AG09309 (cell line): ENCODE measurements around the gene OTOP1.
"Not testable (repeated sequence)": the region's sequence is repeated elsewhere in the genome, so short reads cannot be mapped to it uniquely, and the experiment has no call there.

ENCODE experiments used
- DNase-seq: peaks from one replicate; pipeline ENCODE4 v3.0.0-alpha.2; 2010; ENCODE audit warnings: low read depth
- H3K4me3 ChIP-seq: 2 replicates; pipeline ENCODE4 v1.5.1; 2011; ENCODE audit warnings: mild to moderate bottlenecking, low read depth, low read length, moderate library complexity; ENCODE audit not compliant: control insufficient read depth
- TF ChIP-seq, protein P1 (sequence below): IDR thresholded peaks from 2 replicates; pipeline ENCODE4 v1.5.1; 2011; ENCODE audit warnings: mild to moderate bottlenecking, low read depth, low read length, inconsistent platforms; ENCODE audit not compliant: insufficient read depth, control insufficient read depth; ENCODE audit errors: missing control alignments

Gene OTOP1

DNA sequence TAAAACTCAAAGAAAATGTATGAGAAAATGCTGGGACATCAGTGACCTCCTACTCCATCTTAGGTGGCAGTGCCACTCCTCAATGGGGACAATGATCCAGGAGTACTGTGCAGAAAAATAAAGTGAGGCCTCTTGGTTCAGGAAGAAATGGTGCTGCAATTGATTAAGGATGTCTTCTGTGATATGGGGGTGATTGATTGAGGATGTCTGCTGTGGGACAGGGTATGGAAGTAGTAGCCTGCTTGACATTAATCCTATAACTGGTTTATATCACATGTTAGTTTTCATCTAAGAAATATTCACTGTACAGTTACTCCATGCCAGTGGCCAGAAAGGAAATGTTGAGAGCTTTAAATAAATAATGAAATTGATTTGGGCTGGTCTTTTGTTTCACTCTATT lies 20.5 kb downstream of the OTOP1 start:
- TF ChIP-seq, protein P1, sequence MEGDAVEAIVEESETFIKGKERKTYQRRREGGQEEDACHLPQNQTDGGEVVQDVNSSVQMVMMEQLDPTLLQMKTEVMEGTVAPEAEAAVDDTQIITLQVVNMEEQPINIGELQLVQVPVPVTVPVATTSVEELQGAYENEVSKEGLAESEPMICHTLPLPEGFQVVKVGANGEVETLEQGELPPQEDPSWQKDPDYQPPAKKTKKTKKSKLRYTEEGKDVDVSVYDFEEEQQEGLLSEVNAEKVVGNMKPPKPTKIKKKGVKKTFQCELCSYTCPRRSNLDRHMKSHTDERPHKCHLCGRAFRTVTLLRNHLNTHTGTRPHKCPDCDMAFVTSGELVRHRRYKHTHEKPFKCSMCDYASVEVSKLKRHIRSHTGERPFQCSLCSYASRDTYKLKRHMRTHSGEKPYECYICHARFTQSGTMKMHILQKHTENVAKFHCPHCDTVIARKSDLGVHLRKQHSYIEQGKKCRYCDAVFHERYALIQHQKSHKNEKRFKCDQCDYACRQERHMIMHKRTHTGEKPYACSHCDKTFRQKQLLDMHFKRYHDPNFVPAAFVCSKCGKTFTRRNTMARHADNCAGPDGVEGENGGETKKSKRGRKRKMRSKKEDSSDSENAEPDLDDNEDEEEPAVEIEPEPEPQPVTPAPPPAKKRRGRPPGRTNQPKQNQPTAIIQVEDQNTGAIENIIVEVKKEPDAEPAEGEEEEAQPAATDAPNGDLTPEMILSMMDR: no peak
- DNase-seq: no peak
- no peak overlapping the region for H3K4me3 ChIP-seq

DNA sequence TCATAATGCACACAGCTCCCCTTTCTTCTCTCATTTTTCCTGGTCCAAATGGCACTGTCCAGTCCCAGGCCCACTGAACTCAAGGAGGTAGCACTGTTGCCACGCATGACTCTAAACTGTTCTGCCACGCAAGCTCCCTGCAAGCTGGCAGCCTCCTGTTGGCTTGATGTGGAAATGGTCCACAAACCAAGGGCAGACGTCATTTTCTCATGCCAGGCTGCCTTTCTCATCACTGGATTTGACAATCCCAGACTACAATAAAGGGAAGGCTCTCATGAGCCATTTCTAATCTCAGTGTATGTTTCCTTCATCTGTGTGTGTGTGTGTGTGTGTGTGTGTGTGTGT lies 22.4 kb downstream of the OTOP1 start:
- DNase-seq: no peak
- no peak overlapping the region for H3K4me3 ChIP-seq
- TF ChIP-seq, protein P1: no peak

DNA sequence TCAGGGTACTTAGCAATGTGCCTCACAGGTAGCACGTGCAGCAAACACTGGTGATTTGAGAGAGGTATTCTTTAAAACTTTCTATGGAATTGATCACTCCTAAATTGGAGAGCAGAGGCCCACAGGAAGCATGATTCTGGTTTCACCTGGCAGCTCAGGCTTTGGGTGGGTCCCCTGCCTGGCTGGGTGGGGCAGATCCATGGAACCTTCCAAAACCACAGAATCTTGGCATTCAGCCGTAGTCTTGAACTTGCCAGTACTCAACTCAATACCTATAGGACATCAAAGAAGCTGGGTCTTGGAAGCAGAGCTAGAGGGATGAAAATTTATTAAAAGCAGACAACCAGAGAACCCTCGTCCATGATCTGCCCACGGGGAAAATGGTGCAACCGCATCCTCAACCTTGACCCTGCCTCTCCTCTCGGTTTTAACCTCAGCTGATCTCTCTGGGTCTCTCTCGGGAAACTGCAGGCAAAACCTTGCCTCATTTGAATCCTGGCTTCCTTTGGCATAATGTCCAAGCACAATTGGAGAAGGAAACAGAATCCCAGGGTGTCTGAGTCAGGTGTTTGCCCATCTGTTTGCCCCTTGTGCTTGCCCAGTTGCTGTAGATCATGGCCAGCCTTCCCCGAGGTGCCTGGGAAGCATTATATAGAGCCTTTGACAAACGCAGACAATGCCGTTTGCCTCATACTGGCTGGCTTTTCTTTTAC lies 22.9 kb downstream of the OTOP1 start:
- no peak overlapping the region for H3K4me3 ChIP-seq
- TF ChIP-seq, protein P1: no peak
- no peak for DNase-seq

DNA sequence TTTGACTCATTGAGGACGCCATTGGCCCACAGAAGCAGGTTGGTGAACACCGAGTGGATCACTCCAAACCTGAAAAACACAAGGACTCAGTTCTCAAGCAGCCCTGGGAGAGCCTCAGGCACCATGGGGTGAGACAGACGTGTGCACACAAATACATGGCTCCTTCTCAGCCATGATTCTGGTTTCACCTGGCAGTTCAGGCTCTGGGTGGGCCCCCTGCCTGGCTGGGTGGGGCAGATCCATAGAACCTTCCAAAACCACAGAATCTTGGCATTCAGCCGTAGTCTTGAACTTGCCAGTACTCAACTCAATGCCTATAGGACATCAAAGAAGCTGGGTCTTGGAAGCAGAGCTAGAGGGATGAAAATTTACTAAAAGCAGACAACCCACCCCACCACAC lies 24.2 kb downstream of the OTOP1 start:
- DNase-seq: no peak
- TF ChIP-seq, protein P1: no peak
- no peak overlapping the region for H3K4me3 ChIP-seq

DNA sequence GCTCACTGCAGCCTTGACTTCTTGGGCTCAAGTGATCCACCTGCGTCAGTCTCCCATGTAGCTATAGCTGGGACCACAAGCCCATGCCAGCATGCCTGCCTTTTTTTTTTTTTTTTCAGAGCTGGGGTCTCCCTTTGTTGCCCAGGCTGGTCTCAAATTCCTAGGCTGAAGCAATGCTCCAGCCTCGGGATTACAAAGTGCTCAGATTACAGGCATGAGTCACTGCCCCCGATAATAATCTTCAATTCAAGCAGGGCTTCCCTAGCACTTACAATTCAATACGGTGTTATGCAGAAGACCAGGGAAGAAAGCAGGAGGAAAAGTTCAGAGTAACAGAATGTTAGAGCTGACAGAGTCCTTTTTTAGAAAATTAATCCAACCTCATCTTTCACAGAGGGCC lies 26.1 kb downstream of the OTOP1 start:
- TF ChIP-seq, protein P1: no peak
- no peak overlapping the region for H3K4me3 ChIP-seq
- no peak for DNase-seq

DNA sequence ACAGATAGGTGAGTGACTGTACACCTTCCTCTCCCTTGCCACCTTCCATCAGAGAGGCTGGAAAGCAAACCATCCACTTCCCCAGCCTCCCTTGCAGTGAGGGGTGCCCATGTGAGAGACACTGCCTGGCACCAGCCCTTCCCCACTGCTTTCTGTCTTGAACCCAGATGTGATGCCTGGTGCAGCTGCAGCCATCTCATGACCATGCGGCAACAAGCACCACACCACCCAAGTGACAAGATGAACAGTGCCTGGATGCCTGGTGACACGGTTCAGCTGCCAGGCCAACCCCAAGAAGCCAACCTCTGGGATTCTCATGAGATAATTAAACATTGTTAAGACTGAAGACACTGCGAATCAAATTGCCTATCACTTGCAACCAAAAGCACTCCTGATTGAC lies 31.4 kb downstream of the OTOP1 start:
- DNase-seq: no peak
- H3K4me3 ChIP-seq: no peak overlapping the region
- TF ChIP-seq, protein P1: no peak

DNA sequence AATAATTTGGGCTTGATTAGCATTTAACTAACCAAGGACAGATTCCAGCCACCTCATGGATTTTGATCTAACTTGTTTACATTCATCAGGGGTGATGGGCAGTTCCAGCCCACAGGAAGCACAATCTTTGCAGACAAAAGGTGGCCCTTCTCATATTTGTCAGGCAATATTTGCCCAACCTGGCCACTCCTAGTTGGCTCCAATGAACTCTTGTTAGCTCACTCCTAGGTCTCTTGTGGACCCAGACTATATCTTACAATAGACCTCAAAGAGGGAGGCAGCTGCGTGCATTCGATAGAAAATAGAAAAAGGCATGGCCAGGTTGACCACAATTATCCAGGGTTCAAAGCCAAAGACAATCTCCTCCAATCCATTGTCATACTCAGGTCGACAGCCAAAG lies 38.2 kb downstream of the OTOP1 start:
- H3K4me3 ChIP-seq, DNase-seq: not testable (repeated sequence)
